ACHN (cell line): ENCODE data around the gene FLACC1.
"Not testable (repeated sequence)": the region's sequence is repeated elsewhere in the genome, so short reads cannot be mapped to it uniquely, and the experiment has no call there.

ENCODE experiments used
- DNase-seq: peaks from one replicate; pipeline ENCODE4 v3.0.0-alpha.2; 2015
- in situ Hi-C: cut with HindIII; loops from 2 replicates; pipeline ENCODE4 v1.10.0; 2017; ENCODE audit warnings: low sequenced_read_pairs, low pct_ligation_motif_present, low pct_unique_long_range_greater_than_20kb

FLACC1 gene, protein sequence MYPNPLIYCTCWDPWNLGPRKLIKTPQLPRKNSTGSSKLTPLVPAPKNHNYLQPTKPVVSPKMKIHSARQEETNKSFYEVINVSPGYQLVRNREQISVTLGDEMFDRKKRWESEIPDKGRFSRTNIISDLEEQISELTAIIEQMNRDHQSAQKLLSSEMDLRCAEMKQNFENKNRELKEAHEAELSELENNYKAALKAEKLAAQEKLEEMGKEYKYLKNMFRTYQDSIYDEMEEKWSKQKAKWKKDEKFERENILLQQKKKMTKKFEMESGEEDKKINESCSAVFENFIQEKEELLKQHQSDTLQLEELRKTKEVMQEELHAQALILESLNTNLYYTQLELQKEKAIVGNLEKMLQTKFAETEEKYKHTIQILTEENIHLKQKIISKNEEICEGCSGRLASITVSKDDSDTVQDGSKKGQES

DNA sequence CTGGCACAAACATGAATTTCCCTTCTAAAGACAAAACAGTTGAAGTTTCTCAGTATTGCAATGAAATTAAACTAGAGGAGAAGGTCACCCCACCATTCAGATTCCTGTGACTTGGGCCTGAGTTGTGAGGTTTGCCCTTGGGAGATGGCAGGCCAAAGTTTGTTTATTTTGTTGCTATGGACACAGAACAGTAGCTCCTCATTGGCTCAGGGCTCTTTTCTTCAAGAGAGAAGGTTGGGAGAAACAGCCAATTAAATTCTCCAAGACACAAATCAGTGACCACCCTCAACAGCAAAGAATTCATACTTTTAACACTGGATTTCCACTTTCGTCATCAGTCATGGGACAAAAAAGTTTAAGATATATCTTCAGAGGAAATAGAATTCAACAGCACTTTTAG, at the start of gene FLACC1:
Gene FLACC1, minus strand, starts transcription at position 125 of the 400 bp plus-strand sequence. CDS start 5,941 bp downstream, outside the sequence.
- in situ Hi-C loops: no loop called here
- DNase-seq: peak; percentile 58

GRCh38 chr2:201406077-201406662, 49.0 kb upstream of the FLACC1 start:
- peak; percentile 48 for DNase-seq

DNA sequence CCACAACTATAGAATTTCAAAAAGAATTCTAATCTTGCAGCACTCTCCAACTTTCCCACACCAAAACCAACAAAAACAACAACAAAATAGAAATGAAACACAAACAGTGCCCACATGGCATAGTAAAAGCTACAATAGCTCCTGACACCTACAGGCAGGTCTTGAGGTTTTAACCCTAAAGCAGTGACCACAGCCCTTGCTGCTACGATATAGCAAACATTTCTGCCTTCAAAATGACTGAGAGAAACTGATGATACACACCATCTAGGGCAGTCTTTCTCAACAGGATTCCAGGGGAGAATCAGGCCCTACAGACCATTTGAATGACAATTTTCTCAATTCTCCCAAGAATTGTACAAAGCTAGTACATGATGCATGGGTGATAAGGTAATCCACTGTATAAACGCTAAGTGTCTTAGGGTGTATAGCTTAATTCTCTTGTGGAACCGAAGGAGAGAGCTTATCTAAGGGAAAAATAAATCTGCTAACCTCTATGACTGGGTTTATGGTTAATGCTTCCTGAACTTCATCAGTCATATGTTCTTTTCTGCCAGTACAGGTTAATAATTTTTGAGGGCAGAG, 47.6 kb upstream of the FLACC1 start:
- in situ Hi-C loops: no loop called here
- no peak for DNase-seq

More at GRCh38 chr2:201406077-201406662, 49.0 kb upstream of the FLACC1 start:
- in situ Hi-C loops: no loop called here

- no peak for DNase-seq
- in situ Hi-C loops: no loop called here
Measured at GRCh38 chr2:201403880-201404279, 46.7 kb upstream of the FLACC1 start.

DNA sequence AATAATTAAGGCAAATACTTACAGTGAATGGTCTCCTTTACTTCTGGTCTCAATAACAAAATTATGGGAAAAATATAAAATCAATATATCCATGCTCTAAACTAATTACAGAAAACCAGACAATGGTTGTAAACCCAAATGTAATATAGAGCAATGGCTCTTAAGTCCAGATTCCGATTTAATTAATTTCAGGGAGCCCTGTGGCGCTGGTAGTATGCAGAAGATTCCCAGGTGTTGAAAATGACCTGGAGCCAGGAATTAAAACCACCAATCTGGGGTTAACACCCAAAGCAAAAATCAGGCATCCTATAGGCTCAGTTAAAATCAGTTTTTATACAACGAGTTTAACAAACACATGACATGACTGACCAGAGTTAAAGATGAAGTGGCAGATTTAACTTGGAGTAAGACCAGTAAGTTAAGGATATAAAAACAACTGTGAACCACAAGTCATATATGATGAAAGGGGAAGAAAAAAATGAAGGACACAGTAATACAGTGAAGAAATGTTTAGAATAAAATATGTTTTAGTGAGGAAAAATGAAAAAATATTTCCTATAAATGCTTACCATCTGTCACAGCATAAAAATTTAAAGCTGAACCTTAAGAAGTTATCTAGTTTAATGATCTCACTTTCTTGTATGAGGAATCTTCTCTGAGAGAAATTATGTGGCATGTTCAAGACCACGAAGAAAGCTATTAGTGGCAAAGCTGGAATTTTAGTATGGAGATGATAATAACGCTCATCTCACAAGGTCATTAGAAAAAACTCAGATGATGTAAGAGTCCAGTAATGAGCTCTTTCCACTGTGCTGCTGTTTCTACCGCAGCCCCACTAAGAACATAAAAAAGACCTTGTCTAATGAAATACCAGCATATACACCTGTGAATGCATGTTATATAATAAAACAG, 45.8 kb upstream of the FLACC1 start:
- DNase-seq: no peak

DNA sequence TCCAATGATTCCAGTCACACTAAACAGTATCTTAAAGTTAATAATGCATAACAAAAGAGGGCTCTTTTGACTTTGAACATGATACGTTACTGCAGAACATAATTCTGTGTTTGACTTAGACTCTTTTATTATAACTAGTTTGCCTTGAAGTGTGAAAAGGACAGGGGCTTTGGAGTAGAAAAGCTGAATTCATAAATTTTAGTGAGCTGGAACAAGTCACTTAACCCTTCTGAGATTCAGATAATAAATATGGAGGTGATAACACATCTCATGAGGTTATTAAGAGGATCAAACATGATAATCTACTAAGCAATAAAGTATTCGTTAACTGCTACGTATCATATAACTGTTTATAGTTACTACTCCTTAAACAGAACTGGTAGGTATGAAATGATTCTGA, 44.7 kb upstream of the FLACC1 start:
- in situ Hi-C loops: no loop called here
- no peak for DNase-seq

More for the DNA sequence above, 45.8 kb upstream of the FLACC1 start:
- in situ Hi-C loops: no loop called here

GRCh38 chr2:201396595-201396994, 39.5 kb upstream of the FLACC1 start:
- no peak for DNase-seq
- in situ Hi-C loops: no loop called here

GRCh38 chr2:201383136-201383535, 26.0 kb upstream of the FLACC1 start:
- in situ Hi-C loops: no loop called here
- no peak for DNase-seq

DNA sequence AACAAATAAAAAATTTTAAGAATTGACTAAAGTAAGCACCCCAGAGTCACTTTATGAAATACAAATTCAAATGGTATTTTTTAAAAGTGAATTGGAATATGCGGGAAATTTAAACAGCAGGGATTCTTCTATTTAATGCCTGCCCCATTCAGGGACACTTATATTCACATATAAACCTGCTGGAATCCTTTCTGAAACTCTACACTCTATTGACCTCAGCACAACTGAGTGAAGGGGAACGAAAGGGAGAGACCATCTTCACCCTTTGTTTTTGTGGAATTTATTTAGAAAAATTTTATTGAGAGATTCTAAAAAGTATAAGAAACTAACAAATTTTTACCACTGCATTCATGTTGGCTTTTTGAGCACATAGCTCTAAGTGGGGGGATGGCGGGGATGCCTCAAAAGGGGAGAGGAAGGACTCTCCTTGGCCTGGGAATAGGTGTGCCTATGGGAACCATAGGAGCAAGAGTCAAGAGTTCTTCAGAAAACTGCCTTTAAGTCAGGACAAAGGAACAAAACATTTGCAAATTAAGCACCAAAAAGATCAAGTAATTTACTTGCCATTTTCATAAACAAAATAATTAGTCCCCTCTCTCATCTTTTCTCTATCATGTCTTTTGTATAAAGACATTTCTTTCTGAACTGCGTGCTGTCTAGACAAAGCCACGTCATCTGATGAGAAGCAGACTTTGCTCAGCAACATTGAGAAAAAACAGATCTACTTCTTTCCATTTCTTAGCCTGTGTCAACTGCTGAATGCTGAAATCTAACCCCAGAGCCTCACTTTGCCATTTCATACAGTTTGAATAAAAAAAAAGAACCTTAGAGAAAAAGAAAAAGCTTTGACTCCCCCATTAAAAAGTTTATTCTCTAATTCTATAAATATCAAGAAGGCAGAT, 21.6 kb upstream of the FLACC1 start:
- DNase-seq: no peak
- in situ Hi-C loops: no loop called here

GRCh38 chr2:201377218-201377617, 20.1 kb upstream of the FLACC1 start:
- DNase-seq: no peak
- in situ Hi-C loops: no loop called here

DNA sequence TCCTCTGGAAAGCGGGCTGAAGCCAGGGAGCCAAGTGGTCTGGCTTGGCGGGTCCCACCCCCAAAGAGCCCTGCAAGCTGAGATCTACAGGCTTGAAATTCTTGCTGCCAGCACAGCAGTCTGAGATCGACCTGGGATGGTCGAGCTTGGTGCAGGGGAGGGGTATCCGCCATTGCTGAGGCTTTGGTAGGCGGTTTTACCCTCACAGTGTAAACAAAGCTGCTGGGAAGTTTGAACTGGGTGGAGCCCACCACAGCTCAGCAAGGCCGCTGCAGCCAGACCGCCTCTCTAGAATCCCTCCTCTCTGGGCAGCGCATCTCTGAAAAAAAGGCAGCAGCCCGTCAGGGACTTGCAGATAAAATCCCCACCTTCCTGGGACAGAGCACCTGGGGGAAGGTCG, 12.6 kb upstream of the FLACC1 start:
- no peak for DNase-seq
- in situ Hi-C loops: no loop called here

DNA sequence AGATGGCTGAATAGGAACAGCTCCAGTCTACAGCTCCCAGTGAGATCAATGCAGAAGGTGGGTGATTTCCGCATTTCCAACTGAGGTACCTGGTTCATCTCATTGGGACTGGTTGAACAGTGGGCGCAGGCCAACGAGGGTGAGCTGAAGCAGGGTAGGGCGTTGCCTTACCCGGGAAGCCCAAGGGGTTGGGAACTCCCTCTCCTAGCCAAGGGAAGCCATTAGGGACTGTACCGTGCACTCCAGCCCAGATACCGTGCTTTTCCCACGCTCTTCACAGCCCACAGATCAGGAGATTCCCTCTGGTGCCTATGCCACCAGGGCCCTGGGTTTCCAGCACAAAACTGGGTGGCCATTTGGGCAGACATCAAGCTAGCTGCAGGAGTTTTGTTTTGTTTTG, 12.2 kb upstream of the FLACC1 start:
- in situ Hi-C loops, DNase-seq: not testable (repeated sequence)

- no peak for DNase-seq
- in situ Hi-C loops: no loop called here
Measured at GRCh38 chr2:201366146-201366545, 9.0 kb upstream of the FLACC1 start.

DNA sequence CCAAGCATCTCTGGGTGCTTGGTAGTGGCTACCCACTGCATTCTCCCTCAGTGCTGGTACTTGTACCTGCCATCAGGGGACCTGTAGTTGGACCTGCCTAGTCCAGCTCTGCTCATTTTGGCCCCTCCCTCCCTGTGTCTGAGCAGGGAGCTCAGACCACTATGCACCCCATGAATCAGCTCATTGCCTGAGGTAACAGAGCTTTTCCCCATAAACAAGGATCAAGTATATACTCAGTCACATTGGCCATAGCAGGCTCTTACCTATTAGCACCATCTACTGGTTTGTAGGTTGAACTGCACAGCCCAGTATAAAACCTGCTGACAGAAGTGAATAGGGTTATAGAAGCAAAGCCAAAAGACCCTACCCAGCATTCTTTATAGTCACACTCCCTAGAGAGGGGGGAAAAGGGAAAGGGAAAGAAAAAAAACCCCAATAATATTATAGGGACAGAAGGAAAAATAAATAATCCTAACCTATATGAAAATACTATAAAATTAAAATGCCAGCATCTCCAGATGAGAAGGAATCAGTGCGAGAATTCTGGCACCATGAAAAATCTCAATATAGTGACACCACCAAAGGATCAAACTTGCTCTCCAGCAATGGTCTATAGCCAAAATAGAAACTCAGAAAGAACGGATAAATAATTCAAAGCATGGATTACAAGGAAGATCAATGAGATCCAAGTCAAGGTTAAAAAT, 6.9 kb upstream of the FLACC1 start:
- DNase-seq: peak; percentile 60
- in situ Hi-C loops: no loop called here

GRCh38 chr2:201362396-201362795, 5.3 kb upstream of the FLACC1 start:
- no peak for DNase-seq
- in situ Hi-C loops: no loop called here

GRCh38 chr2:201361078-201361733, 4.1 kb upstream of the FLACC1 start:
- in situ Hi-C loops: no loop called here

DNA sequence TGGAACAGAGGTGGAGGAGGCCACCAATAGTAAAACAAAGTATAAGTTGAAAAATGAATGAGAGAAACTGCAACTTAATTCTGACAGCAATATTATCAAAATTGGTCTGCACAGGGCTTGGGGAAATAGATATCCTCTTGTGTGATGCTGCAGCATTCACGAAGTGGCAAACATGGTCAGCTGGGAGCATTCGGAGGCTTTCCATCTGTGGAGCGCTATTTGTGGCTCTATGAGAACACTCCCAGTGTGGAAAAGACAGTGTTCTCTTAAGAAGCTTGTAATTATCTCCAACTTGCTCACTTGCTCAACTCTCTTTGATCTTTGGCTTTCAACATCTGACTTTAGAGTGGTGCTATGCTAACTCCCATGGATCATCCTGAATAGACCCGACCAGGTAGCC, 3.1 kb upstream of the FLACC1 start:
- in situ Hi-C loops: no loop called here
- DNase-seq: no peak

More at GRCh38 chr2:201361078-201361733, 4.1 kb upstream of the FLACC1 start:
- no peak for DNase-seq
